ENCODE results near the gene TFAP2D.

TFAP2D gene

DNA sequence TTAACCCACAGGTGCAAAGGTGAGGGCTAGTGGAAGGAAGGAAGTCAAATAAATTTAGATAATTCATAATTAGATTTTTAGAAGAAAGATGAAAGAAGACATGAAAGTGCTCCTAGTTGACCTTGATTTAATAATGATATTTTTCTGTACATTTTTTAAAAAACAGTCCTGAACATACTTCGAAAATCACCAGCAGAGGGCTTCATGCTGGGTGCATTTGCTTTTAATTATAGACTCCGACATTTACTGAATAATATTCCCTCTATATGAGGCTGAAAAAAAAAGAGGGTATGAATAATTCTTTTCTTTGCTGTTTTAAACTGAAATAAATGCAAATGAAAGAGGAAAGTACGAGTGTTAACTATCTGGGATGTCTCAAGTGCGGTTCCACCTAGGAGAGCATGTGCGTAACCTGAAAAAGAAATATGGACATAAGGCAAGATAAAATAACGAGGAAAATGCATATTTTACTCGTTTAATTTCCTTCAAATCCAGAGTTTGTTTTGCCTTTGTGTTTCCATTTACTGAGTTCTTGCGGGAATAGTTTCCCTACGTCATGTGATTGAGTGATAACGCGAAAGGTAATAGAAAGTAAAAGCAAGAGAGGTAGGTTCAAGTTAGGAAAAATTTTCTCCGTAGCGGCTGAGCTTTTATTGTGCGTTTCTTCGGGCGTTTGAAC, 102.2 kb downstream of the TFAP2D start:
- Histone ChIP-seq H3K36me3 (no peaks in the 10 kb centered on the region), H3K9me3 (ENCODE audit: severe bottlenecking) (no peaks in the 10 kb centered on the region), H3K27ac (no peak overlapping the region), H3K4me3 (ENCODE audit: low read depth, low read length) (peak overlapping the region; percentile 55), H3K27me3 (ENCODE audit: insufficient read depth, low read depth, severe bottlenecking) (peaks cover 13% of the 10 kb centered on the region)
- TF ChIP-seq CTCF (IDR thresholded peaks at IDR 0.05; ENCODE audit: low read depth, low read length), result peak; percentile 22; the same call in 1 of the 2 replicates
- DNase-seq, result no peak

- Histone ChIP-seq H3K4me3 (ENCODE audit: low read depth, low read length) (peak overlapping the region; percentile 55), H3K27ac (no peak overlapping the region), H3K36me3 (no peaks in the 10 kb centered on the region), H3K27me3 (ENCODE audit: insufficient read depth, low read depth, severe bottlenecking) (peaks cover 19% of the 10 kb centered on the region), H3K9me3 (ENCODE audit: severe bottlenecking) (no peaks in the 10 kb centered on the region)
- TF ChIP-seq CTCF (IDR thresholded peaks at IDR 0.05; ENCODE audit: low read depth, low read length), result peak; percentile 74
- peak; percentile 90 for DNase-seq
Observed at GRCh38 chr6:50816115-50816675, 102.9 kb downstream of the TFAP2D start.

DNA sequence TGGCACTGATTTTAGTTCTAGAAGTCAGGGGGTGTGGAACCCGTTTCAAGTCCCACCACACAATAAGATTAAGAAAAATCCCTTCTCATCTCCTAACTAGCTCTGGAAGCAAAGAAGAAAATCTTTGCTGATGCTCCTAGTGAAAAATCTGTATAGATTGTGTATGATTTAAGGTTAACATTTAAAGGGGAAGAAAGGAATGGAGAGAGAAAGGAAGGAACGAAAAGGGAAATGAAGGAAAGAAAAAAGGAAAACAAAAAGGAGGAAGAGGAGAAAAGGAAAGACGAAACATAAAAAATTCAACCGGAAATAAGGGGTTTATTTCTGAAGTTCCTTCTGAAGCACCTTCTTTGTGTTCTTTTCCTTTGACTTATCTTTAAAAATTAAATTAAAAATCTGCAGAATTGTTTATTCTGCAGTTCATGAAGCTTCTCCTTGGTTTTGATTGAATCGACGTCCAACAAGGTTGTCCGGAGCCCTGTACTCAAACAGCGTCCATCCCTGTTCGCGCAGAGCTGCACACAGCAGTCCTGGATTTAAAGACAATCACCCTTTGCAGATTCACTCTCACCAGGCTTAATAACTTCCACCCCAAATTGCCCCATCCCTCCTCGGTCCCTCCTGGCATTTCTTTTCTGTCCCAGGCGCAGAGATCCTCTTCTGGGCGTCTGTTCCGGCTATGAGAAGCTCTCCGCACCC, 103.8 kb downstream of the TFAP2D start:
- TF ChIP-seq CTCF (IDR thresholded peaks at IDR 0.05; ENCODE audit: low read depth, low read length), result no peak
- Histone ChIP-seq H3K27ac (no peak overlapping the region), H3K9me3 (ENCODE audit: severe bottlenecking) (no peaks in the 10 kb centered on the region), H3K4me3 (ENCODE audit: low read depth, low read length) (no peak overlapping the region), H3K36me3 (no peaks in the 10 kb centered on the region), H3K27me3 (ENCODE audit: insufficient read depth, low read depth, severe bottlenecking) (peaks cover 21% of the 10 kb centered on the region)
- DNase-seq, result no peak

- Histone ChIP-seq H3K9me3 (ENCODE audit: severe bottlenecking) (no peaks in the 10 kb centered on the region), H3K4me3 (ENCODE audit: low read depth, low read length) (no peak overlapping the region), H3K27me3 (ENCODE audit: insufficient read depth, low read depth, severe bottlenecking) (peaks cover 21% of the 10 kb centered on the region), H3K36me3 (no peaks in the 10 kb centered on the region), H3K27ac (no peak overlapping the region)
- DNase-seq, result no peak
- TF ChIP-seq CTCF (IDR thresholded peaks at IDR 0.05; ENCODE audit: low read depth, low read length), result no peak
Observed at GRCh38 chr6:50817646-50817950, 104.3 kb downstream of the TFAP2D start.

- no peak for TF ChIP-seq CTCF (IDR thresholded peaks at IDR 0.05; ENCODE audit: low read depth, low read length)
- Histone ChIP-seq H3K36me3 (no peaks in the 10 kb centered on the region), H3K4me3 (ENCODE audit: low read depth, low read length) (no peak overlapping the region), H3K9me3 (ENCODE audit: severe bottlenecking) (no peaks in the 10 kb centered on the region), H3K27ac (no peak overlapping the region), H3K27me3 (ENCODE audit: insufficient read depth, low read depth, severe bottlenecking) (peaks cover 21% of the 10 kb centered on the region)
- no peak for DNase-seq
Observed at GRCh38 chr6:50818020-50818419, 104.7 kb downstream of the TFAP2D start.

All from WERI-Rb-1 (cell line).